Tibial nerve (tissue), 4 donors: Measurements from ENCODE around the gene CCDC13. TPM values are rescaled to one million over a fixed set of nuclear protein-coding genes. Genes with fewer than 3 reads are reported as not detected.

Experiments
- DNase-seq, 2 donors: peaks; one replicate each; pipeline ENCODE4 v3.0.0-alpha.2; 2019; ENCODE audit warnings: low spot score in 2 of 2
- H3K27ac ChIP-seq, 4 donors: fragments of 200-600 bp; sonication (generic) in 3 of 4; one replicate each; pipeline ENCODE4 v1.5.1; 2017 to 2019; ENCODE audit warnings: mild to moderate bottlenecking in 1 of 4
- H3K27me3 ChIP-seq, 2 donors: fragments of 200-600 bp; sonication (generic) in 1 of 2; one replicate each; pipeline versions ENCODE4 v1.5.1 to v1.6.0; 2017 to 2019
- H3K36me3 ChIP-seq, 3 donors: fragments of 200-600 bp; sonication (generic); one replicate each; pipeline ENCODE4 v1.5.1; 2018 to 2019
- H3K4me1 ChIP-seq, 4 donors: fragments of 200-600 bp; sonication (generic) in 3 of 4; one replicate each; pipeline ENCODE4 v1.5.1; 2017 to 2019
- H3K4me3 ChIP-seq, 4 donors: fragments of 200-600 bp; sonication (generic) in 3 of 4; one replicate each; pipeline ENCODE4 v1.5.1; 2017 to 2019; ENCODE audit warnings: mild to moderate bottlenecking in 1 of 4, moderate library complexity in 1 of 4
- H3K9me3 ChIP-seq, 4 donors: fragments of 200-600 bp; sonication (generic) in 3 of 4; one replicate each; pipeline ENCODE4 v1.5.1; 2017 to 2019
- CTCF ChIP-seq, 5 experiments: fragments of 200-600 bp in 3 of 5; fragments of 450-650 bp in 2 of 5; sonication (generic) in 3 of 5; IDR thresholded peaks; one replicate each; pipeline ENCODE4 v1.5.1; 2016 to 2019; ENCODE audit warnings: antibody characterized with exemption in 5 of 5, mild to moderate bottlenecking in 3 of 5, moderate library complexity in 2 of 5
- EP300 ChIP-seq, 2 donors: sonication (generic); formaldehyde crosslinking; IDR thresholded peaks; one replicate each; pipeline ENCODE4 v1.6.1; 2017; ENCODE audit warnings: antibody characterized with exemption in 2 of 2, mild to moderate bottlenecking in 1 of 2
- POLR2A ChIP-seq, 2 donors: fragments of 450-650 bp; IDR thresholded peaks; one replicate each; pipeline ENCODE4 v1.6.1; 2017; ENCODE audit warnings: antibody characterized with exemption in 2 of 2, mild to moderate bottlenecking in 2 of 2, moderate library complexity in 2 of 2
- WGBS, 2 donors: methylation state at CpG; one replicate each; pipeline ENCODE4 v1.1.5; 2018; 5-methylcytosine and 5-hydroxymethylcytosine counted together
- total RNA-seq, 4 donors: library from RNA; depleted of rRNA; stranded (reverse); fragments of >200 nt; gene quantifications; one replicate each; pipeline ENCODE4 v1.1.0, GENCODE V29; 2016

The CCDC13 gene
- total RNA-seq, 4 donors from 2014 or later = 1.7 to 12.6 (median 2.0) TPM

DNA sequence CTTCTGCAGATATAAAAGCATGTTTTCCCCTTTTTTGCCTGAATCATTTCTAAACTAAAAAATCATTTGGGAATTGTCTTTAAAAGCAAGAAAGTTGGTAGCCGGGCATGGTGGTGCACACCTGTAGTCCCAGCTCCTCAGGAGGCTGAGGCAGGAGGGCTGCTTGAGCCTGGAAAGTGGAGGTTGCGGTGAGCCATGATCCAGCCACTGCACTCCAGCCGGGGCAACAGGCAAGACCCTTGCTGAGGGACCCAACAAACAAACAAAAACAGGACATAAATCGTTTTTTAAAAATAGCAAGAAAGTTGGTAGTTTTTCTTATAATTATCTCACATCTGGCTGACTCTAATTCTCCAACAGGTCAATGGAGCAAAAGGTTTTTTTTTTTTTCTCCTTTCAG is 28.7 kb upstream of the CCDC13 start:
- no peak overlapping the region for H3K4me3 ChIP-seq
- WGBS, 2 donors = 88 to 92% methylated on average over 4 of the region's 4 CpGs
- no peaks in the 10 kb centered on the region for H3K36me3 ChIP-seq
- H3K27ac ChIP-seq = peak overlapping the region in 2 of 4 donors; percentile 96 to 98
- TF ChIP-seq CTCF (IDR thresholded peaks at IDR 0.05) = no peak
- no peak for TF ChIP-seq POLR2A (IDR thresholded peaks at IDR 0.05)
- TF ChIP-seq EP300 (IDR thresholded peaks at IDR 0.05) = no peak
- H3K27me3 ChIP-seq = no peaks in the 10 kb centered on the region
- peaks cover 7 to 49% (median 15%) of the 10 kb centered on the region in 4 donors for H3K4me1 ChIP-seq
- DNase-seq = no peak
- H3K9me3 ChIP-seq = no peaks in the 10 kb centered on the region

DNA sequence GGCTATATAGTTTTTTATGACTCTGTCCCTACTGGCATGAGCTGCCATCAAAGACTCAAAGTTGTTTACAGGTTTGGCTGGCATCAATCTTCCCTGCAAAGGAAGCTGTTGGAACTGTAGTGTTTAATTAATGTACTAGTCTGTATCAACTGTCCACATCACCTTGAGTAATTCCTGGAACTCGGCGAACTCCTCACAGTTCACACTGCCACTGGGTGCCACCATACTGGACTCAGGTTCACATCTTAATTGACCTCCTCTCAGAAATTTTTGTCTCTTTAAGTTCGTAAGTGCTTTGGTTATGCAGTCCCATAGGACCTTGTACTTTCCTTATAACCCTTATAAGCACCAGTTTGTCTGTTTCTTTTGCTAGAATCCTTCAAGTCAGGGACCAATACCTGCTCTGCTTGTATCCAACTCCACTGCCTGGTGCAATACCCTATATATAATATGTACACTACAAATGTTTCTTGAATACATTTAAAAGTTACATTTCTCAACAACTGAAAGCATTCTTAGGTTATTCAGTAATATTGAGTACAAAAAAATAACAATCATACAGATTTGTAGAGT is 28.1 kb upstream of the CCDC13 start:
- no peak for DNase-seq
- Histone ChIP-seq H3K9me3 (no peaks in the 10 kb centered on the region), H3K27ac (peak overlapping the region in 3 of 4 donors; percentile 11 to 96 (median 60)), H3K4me3 (no peak overlapping the region), H3K36me3 (no peaks in the 10 kb centered on the region), H3K4me1 (peaks cover 7 to 49% (median 15%) of the 10 kb centered on the region in 4 donors), H3K27me3 (no peaks in the 10 kb centered on the region)
- WGBS, 2 donors = 69 to 75% methylated on average over 3 of the region's 3 CpGs
- no peak for TF ChIP-seq CTCF (IDR thresholded peaks at IDR 0.05)
- no peak for TF ChIP-seq POLR2A (IDR thresholded peaks at IDR 0.05)
- TF ChIP-seq EP300 (IDR thresholded peaks at IDR 0.05) = no peak

DNA sequence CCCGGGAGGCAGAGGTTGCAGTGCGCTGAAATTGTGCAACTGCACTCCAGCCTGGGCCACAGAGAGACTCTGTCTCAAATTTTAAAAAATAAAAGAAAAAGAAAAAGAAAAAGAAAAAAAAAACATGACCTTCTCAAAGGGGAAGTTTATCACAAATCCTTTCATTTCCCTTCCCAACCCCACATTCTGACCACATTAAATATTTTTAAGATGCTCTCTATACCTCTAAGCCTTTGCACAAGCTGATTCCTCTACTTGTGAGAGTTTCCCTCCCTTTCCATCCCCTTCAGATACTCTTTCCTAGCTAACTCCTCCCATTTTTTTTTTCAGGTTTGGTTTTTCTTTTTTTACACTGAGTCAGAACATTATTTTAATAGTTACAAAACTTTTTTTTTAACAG is 27.2 kb upstream of the CCDC13 start:
- H3K27ac ChIP-seq = peak overlapping the region in 1 of 4 donors; percentile 24
- H3K9me3 ChIP-seq = no peaks in the 10 kb centered on the region
- H3K4me3 ChIP-seq = no peak overlapping the region
- H3K27me3 ChIP-seq = no peaks in the 10 kb centered on the region
- DNase-seq = no peak
- WGBS, 2 donors = 81 to 85% methylated on average over 2 of the region's 2 CpGs
- no peaks in the 10 kb centered on the region for H3K36me3 ChIP-seq
- peaks cover 7 to 53% (median 14%) of the 10 kb centered on the region in 4 donors for H3K4me1 ChIP-seq
- TF ChIP-seq POLR2A (IDR thresholded peaks at IDR 0.05) (no peak), EP300 (IDR thresholded peaks at IDR 0.05) (no peak), CTCF (IDR thresholded peaks at IDR 0.05) (no peak)

DNA sequence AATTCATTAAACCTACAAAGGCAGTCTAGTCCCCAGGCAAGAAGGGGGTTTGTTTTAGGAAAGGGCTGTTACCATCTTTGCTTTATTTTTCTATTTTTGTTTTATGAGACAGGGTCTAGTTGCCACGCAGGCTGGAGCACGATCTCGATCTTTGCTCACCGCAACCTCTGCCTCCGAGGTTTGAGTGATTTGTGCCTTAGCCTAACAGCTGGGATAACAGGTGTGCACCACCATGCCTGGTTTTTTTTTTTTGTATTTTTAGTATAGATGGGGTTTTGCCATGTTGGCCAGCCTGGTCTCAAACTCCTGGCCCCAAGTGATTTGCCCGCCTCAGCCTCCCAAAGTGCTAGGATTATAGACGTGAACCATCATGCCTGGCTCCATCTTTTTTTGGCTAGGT is 26.3 kb upstream of the CCDC13 start:
- Histone ChIP-seq H3K36me3 (no peaks in the 10 kb centered on the region), H3K4me1 (peaks cover 7 to 52% (median 12%) of the 10 kb centered on the region in 4 donors), H3K27me3 (no peaks in the 10 kb centered on the region), H3K4me3 (no peak overlapping the region), H3K9me3 (no peaks in the 10 kb centered on the region), H3K27ac (no peak overlapping the region)
- 79 to 85% methylated on average over 7 of the region's 7 CpGs for WGBS, 2 donors
- no peak for DNase-seq
- TF ChIP-seq CTCF (IDR thresholded peaks at IDR 0.05) (no peak), POLR2A (IDR thresholded peaks at IDR 0.05) (no peak), EP300 (IDR thresholded peaks at IDR 0.05) (no peak)

DNA sequence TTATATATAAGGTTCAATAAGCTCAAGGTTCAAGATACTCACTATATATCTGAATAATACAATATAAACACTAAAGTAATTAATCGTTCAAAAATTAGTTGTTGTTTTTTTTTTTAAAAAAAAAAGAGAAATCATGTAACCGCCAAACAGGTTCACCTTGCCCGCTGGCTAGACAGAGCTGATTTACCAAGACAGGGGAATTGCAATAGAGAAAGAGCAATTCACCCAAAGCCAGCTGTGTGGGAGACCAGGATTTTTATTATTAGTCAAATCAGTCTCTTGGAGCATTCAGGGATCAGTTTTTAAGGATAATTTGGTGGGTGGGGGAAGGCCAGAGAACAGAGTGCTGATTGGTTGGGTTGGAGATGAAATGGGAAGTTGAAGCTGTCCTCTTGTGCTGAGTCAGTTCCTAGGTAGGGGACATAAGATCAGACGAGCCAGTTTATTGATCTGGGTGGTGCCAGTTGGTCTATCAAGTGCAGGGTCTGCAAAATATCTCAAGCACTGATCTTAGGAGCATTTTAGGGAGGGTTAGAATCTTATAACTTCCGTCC is 23.4 kb upstream of the CCDC13 start:
- no peak for TF ChIP-seq POLR2A (IDR thresholded peaks at IDR 0.05)
- no peak for TF ChIP-seq CTCF (IDR thresholded peaks at IDR 0.05)
- TF ChIP-seq EP300 (IDR thresholded peaks at IDR 0.05) = no peak
- no peaks in the 10 kb centered on the region for H3K27me3 ChIP-seq
- peaks cover 0 to 21% (median 0%) of the 10 kb centered on the region in 3 donors for H3K36me3 ChIP-seq
- whole genome bisulfite sequencing, 2 donors = 90 to 94% methylated on average over 4 of the region's 5 CpGs
- no peak overlapping the region for H3K27ac ChIP-seq
- H3K4me3 ChIP-seq = no peak overlapping the region
- DNase-seq = no peak
- H3K9me3 ChIP-seq = no peaks in the 10 kb centered on the region
- peaks cover 0 to 32% (median 6%) of the 10 kb centered on the region in 4 donors for H3K4me1 ChIP-seq
